KOPT-K1 (cell line): ENCODE results near the gene CSF1.

Experiments used
- H3K27ac ChIP-seq: fragments of 200-600 bp; sonication (generic); 2 replicates; pipeline ENCODE4 v1.5.1; 2016; ENCODE audit warnings: antibody characterized with exemption, mild to moderate bottlenecking, low read depth, low read length; ENCODE audit not compliant: poor library complexity, severe bottlenecking
- H3K36me3 ChIP-seq: fragments of 200-600 bp; sonication (generic); 2 replicates; pipeline ENCODE4 v1.5.1; 2017; ENCODE audit warnings: antibody characterized with exemption, mild to moderate bottlenecking, low read length, moderate library complexity; ENCODE audit not compliant: insufficient read depth
- H3K9me3 ChIP-seq: fragments of 200-600 bp; sonication (generic); 2 replicates; pipeline ENCODE4 v1.5.1; 2017; ENCODE audit warnings: antibody characterized with exemption, low read length, mild to moderate bottlenecking; ENCODE audit not compliant: insufficient read depth, poor library complexity, severe bottlenecking

Gene CSF1

DNA sequence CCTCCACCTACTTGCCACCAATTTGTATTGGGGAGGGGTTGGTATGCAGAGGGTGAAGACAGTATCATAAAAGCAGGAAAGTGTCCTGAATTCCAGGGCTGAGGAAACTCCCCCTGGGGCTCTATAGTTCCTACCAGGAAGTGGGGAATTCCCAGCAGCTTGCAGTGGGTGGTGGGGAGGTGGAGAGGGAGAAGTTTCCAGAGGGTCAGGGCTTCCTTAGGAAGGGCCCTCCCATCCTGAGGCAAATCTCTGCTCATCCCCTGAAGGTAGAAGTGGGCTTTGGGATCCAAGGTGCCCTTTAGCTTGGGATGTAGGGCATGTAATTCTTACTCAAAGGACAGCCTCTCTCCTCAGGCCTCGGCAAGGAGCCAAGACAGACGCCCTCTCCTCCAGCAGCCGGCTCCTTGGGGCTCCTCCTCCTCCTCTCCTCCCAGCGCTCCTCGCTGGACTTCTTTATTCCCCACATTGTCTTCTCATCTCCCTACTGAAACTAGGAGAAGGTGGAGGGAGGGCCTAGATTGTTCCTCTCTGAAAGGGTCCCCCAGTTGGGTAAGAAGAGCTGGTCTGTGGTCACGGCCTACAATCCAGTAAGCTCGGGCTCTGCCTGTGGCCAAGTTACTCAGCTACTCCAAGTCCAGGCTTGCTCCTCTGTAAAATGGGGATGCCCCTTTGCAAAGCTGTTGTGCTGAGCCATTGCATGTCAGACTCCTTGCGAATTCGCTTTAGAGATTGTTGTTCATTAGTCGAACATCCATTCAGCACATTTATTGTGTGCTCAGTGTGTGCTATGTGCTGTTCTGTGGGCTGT lies 17.9 kb upstream of the CSF1 start:
- H3K36me3 ChIP-seq = no peaks in the 10 kb centered on the region
- H3K9me3 ChIP-seq = no peaks in the 10 kb centered on the region
- no peak overlapping the region for H3K27ac ChIP-seq

DNA sequence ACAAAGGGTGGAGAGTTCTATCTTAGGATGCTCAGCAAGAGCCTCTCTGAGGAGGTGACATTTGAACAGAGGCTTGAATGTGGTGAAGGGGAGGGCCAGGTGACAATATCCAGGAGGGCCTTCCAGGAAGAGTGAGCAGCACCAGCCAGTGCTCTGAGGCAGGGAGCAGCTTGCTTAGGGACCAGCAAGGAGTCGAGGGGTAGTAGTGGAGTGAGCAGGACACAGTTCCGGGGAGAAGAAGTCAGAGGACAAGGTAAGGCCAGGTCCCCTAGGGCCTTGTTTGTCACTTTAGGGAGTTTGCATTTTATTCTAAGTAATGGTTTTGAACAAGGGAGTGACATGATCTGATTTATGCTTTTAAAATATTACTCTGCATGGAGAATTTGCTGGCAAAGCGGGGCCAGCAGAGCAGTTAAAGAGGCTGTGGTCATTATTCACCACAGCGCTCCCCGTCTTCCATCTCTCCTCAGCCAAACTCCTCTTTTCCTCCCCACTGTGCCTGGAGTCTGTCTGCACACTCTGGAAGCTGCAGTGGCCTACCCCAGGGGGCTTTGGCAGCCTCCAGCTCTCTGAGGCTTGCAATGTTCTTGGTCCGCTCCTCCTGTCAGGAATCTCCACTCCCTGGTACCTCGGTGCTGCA lies 17.0 kb upstream of the CSF1 start:
- Histone ChIP-seq H3K27ac (no peak overlapping the region), H3K36me3 (no peaks in the 10 kb centered on the region), H3K9me3 (no peaks in the 10 kb centered on the region)

DNA sequence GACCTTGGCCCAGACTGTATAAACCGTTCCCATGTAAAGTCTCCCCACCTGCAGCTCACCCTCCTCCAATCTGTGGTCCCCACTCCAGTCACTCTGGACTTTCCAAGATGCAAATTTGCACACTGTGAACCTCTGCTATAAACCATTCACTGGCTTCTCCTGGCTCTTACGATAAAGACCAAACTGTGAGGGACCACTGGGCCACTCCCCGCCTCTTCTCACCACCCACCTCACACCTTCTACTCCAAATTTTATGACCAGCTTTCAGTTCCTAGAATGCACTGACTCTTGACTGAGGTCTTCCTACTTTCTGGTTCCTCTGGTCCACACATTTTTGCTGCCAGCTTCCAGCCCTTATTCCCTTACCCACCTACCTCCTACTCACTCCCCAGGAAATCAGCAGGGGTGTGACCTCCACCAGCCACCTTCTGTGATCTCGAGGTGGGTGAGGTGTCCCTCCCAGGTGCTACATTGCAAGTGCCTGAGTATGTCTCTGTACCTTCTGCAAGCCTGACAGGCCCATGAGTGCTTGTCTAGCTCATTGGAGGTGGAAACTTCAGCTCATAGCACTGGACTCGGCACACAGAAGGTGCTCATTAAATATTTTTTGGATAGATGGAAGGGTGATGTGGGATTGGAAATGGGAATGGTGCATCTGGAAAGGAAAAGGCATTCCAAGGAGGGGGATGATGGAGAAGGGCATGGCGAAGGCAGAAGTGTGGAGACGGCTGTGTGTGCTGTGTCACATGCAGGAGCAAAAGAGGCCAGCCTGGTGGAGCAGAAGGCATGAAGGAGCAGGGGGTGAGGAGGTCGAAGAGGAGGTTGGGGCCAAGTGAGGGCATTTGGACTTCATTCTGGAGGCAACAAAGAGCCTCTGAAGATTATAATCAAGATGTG lies 15.6 kb upstream of the CSF1 start:
- H3K36me3 ChIP-seq = no peaks in the 10 kb centered on the region
- H3K27ac ChIP-seq = no peak overlapping the region
- H3K9me3 ChIP-seq = no peaks in the 10 kb centered on the region

DNA sequence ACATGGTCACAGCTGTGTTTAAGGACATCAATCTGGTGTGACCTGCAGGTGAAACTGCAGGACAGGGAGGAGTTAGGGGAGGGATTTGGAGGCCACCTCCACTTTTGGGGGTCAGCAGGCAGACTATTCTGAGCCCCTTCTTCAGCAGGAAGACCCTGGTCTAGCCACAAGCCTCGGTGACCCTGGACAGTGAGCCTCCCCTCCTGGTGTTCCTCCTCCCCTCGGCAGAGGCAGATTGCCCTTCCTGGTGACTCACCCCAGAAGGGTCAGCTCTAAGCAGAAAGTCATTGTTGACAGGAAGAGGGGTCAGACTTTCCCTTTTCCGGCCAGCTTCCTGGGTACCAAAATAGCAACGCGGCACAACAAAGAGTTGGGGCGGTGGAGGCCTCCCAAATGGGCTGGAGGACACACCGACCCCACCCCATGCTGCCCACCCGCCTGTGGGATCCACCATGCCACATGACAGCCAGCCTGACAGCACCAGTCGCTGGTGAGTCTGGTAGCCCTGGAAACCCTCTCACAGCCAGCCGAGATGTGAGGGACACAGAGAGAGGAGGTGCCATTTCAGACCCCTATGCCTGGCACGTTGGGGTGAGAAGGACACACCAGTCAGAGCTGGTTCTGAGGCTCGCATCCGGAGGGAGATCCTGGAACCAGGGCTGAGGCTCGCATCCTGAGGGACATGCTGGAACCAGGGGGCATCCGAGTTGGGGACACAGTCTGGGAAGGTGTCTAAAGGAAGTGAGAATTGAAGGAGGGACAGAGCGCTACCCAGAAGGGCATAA lies 14.7 kb upstream of the CSF1 start:
- no peaks in the 10 kb centered on the region for H3K36me3 ChIP-seq
- no peaks in the 10 kb centered on the region for H3K9me3 ChIP-seq
- no peak overlapping the region for H3K27ac ChIP-seq

DNA sequence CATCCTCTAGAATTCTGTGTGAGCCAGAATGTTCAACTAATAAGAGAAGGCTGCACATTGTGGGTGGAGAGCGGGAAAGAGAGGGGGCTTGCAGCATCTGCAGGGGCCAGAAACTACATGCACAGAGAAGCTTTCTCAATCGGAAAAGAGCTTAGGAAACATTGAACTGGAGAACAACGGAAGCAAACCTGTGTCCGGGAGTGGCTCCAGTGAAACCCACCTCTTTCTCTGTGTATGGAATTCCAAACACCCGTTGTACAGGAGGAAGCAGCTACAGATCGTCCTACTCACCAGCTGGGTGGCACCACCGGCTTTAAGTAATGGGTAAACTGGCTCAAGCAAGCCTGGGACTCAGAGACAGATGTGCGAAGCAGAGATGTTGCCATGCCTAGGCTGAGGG lies 14.0 kb upstream of the CSF1 start:
- Histone ChIP-seq H3K9me3 (no peaks in the 10 kb centered on the region), H3K27ac (no peak overlapping the region), H3K36me3 (no peaks in the 10 kb centered on the region)

DNA sequence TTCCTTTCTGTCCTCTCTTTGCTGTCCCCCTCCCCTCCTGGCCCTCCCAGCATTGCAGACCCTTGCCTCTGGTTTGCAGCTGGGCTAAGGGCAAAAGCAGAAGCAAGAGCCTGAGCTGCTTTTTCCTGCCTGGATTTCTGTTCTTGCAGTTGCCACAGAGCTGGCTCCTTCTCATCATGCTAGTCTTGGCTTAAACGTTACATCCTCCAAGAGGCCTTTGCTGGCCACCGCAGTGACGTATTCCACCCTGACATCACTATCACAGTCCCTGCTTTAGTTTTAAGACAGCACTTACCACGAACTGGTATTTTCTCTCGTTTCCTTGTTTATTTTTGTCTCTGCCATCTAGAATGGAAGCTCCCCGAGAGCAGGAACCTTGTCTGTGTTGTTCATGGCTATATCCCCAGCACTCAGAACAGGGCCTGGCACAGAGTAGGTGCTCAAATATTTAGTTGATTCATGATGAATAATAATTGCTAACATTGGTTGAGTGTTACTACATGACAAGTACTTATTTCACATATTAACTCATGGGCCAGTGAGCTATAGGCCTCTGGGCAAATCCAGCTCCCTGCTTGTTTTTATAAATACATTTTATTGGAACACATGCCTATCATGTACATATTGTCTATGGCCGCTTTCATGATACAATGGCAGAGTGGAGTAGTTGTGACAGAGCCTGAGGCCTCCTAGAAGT lies 13.2 kb upstream of the CSF1 start:
- no peak overlapping the region for H3K27ac ChIP-seq
- no peaks in the 10 kb centered on the region for H3K9me3 ChIP-seq
- no peaks in the 10 kb centered on the region for H3K36me3 ChIP-seq

DNA sequence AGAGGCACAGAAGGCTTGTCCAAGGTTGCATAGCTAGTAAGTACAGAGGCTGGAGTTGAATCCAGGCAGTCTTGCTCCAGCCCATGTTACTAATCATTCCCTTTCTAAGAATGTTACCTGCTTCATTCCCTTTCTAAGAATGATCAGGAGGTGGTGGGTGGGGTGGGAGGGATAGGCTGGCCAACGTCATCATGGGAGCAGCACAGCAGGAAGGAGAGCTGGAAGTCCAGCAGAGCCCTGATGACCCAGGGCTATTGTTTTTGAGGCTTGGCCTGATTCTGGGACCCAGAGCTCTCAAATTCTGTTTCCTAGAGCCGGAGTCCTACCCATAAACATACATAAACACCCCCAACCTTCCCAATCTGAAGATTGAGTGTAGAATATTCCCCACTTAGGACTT lies 11.8 kb upstream of the CSF1 start:
- H3K9me3 ChIP-seq = no peaks in the 10 kb centered on the region
- no peak overlapping the region for H3K27ac ChIP-seq
- no peaks in the 10 kb centered on the region for H3K36me3 ChIP-seq

DNA sequence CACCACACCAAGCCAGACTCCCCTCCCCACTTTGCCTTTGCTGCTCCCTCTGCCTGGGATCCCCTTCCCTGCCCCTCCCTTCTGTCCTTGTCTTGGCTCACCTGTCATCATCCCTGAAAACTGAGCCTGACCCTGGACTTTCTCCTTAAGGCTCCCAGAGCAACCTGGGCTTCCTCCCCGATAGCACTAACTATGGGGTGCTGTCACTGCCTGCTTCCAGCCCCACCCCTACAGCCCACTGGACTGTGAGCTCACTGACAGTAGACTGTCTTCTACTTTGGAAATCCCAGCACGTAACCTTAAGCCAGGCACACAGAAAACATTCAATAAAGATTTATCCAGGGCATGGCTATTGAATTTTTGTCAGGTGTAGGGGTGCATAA lies 9.5 kb upstream of the CSF1 start:
- no peaks in the 10 kb centered on the region for H3K9me3 ChIP-seq
- H3K36me3 ChIP-seq = no peaks in the 10 kb centered on the region
- H3K27ac ChIP-seq = no peak overlapping the region

DNA sequence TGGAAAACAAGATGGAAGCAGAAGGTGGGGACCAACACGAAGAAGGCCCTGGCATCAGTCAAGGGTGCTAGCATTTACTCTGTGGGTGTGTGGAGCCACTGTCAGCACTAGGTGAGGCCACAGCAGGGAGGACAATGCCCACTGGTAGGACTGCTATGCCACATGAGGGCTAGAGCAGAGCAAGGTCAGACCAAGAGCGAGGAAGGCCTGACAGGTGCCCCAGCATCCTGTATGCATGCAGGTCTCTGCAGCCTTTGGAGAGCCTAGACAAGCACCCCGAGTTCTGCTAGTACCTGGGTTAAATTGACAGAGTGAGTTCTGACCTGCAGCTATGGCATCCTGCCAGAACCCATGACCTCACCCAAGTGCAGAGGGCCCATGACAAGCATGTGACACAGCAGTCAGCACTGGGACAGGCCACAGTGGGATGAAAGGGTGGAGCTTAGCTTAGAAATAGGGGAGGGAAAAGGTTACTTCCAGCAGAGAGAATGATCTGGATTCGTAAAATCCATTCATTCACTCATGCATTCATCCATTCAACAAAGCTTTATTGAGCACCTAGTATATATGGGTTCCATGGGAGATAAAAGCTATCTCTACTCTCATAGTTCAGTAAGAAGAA lies 9.0 kb upstream of the CSF1 start:
- no peaks in the 10 kb centered on the region for H3K9me3 ChIP-seq
- H3K27ac ChIP-seq = no peak overlapping the region
- H3K36me3 ChIP-seq = no peaks in the 10 kb centered on the region

DNA sequence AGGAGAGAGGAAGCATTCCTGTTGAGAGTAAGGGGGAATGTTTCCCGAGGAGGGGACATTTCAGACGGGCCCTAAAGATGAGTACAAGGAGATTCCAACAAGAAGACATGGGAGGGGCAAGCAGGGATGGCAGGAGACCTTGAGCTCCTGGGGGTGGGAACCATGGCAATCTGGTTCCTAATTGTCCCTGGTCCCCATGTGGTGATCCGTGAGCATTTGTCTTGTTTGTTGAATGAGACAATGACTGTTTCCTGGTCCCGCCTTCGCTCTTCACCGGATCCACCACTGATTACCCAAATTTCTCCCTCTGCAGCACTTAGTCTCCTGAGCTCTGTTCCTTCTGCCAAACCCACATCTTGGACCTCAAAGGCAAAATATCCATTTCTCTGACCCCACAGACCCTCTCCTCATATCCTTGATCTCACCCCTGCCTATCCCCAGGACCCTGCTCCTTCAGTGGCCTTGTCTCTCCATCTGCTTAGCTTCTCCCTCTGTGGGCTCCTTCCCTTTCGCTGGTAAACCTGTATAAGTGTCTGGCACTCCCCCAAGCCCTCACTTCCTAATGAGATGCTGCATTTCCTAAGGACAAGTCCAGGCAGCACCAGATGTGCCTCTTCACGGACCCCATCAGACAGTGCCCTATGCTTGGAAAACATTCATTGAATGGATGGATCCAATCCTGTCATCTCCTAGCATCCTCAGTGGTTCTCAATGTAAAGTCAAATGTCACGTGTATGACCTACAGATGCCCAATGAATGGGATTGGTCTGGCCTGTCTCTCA lies 8.3 kb upstream of the CSF1 start:
- no peaks in the 10 kb centered on the region for H3K36me3 ChIP-seq
- H3K9me3 ChIP-seq = no peaks in the 10 kb centered on the region
- H3K27ac ChIP-seq = no peak overlapping the region

DNA sequence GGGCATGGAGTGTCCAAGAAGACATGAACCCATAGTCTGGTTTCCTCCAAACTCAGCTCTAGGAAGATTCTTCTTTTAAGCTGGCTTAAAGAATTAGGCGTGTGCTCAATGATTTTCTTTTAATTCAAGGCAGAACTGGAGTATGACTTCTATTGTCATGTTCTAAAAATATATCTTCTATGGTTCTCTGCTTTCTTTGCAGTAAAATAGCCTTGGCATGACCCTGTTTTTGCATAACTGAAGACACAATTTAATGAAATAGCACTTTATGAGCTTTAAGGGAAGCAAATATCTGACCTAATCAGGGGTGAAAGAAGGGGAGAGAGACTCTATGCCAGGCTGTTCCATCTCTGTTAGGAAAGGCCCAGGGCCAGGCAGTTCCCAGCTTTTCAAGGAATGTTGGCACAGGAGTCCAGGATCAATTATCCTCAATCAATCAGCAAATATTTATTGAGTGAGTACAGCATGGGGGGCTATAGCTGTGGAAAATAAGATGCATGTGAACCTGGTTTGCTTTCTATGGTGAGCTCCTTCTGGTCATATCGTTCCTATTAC lies 7.2 kb upstream of the CSF1 start:
- no peaks in the 10 kb centered on the region for H3K36me3 ChIP-seq
- H3K9me3 ChIP-seq = no peaks in the 10 kb centered on the region
- no peak overlapping the region for H3K27ac ChIP-seq

DNA sequence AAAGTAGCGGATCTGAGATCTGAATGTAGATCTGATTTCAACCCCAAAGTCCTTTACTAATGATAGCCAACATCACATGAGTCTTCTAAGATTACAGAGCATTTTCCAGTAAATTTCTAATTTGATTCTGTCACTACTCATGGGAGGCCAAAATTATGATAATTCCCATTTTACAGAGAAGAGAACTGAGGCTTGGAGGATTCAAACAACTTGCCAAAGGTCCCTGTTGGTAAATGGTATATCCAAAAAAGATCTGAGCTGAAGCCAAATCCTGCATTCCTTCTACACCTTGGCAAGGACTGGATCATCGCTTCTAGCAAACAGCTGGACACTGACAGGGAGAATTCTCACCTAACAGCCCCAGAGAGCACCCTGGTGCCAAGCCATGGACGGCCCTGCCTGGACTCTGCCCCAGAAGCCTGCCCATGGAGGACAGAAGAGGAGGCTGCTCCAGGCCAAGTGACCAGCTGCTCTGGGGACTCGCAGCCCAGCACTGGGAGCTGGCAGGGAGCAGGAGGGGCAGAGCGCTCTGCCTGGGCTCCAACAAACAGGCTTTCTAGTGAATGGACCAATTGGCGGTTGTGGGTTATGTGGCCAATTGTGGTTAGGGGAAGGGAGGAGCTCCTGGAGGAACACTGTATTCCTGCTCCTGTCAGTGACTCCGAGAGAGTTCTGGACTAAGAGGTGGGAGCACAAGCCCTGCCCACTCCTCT lies 6.4 kb upstream of the CSF1 start:
- Histone ChIP-seq H3K27ac (no peak overlapping the region), H3K36me3 (no peaks in the 10 kb centered on the region), H3K9me3 (no peaks in the 10 kb centered on the region)

DNA sequence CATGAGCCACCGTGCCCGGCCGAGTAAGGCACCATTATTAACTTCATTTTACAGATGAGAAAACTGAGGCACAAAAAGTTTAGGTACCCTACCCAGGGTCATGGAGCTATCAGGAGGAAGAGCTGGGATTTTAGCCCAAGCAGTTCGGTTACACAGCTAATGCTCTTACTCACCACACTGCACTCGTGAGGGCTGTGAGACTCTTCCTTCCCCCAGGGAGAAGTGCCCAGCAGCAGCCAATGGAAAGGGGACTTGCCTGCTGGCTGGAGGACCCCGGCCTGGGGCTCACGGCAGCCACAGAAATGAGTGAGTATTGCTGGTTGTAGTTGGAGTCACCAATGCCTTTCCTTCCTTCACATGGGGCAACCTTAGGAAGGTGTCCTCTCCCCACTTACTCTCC lies 5.2 kb upstream of the CSF1 start:
- Histone ChIP-seq H3K27ac (no peak overlapping the region), H3K9me3 (no peaks in the 10 kb centered on the region), H3K36me3 (no peaks in the 10 kb centered on the region)
